Stimulated activated naive CD4-positive, alpha-beta T cell (primary cell): ENCODE data around the gene TRMT11.
"Not testable (repeated sequence)": the region's sequence is repeated elsewhere in the genome, so short reads cannot be mapped to it uniquely, and the experiment has no call there.

Experiments used
- DNase-seq, 6 experiments: peaks; one replicate each; lab custom pipeline; 2025; lab: John Stamatoyannopoulos, UW

TRMT11 gene

GRCh38 chr6:125986301-125987025 lies at the start of gene TRMT11:
TSS of gene TRMT11 (plus strand) at chr6:125986540. CDS start at chr6:125986551, 11 bp downstream.
- peak; percentile 63 to 80 (median 74) for DNase-seq

GRCh38 chr6:125939026-125939425 lies 47.3 kb upstream of the TRMT11 start:
- no peak for DNase-seq

DNA sequence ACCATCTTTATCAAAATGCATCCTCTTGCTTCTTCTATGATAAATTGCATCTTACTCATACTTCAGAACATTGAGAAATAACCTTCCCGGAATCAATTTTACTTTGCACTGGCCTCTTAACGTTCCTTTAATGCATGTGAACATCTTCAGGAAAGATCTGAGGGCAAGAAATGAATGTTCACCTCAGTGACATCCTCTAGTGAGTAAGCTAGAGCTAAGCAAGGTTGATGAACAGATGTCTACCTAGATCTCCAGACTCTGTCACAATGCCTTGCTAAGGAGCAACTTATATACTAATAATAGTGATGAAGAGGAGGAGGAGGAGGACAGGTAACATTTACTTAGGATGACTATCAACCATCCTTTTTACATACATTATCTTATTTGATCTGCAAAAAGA lies 46.5 kb upstream of the TRMT11 start:
- DNase-seq = no peak

DNA sequence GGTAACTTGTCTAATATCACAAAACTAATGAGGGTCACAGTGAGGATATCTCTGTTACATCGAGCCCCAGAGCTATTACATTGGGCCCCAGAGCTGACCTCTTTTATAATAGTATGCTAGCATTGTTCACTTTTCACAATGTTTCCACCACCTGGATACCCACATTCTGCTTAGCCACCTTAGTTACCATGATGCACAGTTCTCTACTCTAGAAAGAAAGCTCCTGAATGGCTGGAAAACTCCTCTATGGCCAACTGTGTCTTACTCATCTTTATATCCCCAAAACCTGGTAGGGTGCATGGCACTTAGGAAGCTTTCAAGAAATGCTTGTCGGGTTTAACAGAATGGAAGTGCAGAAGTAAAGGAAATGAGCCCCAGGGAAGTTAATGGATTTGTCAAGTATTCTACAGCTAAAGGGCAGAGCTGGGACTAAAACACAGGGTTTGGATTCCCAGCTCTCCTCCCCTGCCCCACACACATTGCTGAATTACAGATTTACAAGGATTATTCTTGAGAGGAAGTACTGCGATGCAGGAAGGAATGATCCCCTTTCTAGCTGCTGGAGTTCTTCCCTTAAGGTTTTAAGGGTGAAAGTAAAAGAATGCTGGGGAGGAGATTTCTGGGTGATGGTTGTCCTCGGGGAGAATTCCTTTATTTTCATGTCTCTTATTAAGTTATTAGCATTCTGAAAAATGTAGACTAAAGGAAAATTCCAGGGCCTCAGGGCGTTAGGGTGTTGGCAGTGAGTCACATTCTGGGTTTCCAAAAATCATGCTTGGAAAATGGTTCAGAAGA lies 45.9 kb upstream of the TRMT11 start:
- no peak for DNase-seq

DNA sequence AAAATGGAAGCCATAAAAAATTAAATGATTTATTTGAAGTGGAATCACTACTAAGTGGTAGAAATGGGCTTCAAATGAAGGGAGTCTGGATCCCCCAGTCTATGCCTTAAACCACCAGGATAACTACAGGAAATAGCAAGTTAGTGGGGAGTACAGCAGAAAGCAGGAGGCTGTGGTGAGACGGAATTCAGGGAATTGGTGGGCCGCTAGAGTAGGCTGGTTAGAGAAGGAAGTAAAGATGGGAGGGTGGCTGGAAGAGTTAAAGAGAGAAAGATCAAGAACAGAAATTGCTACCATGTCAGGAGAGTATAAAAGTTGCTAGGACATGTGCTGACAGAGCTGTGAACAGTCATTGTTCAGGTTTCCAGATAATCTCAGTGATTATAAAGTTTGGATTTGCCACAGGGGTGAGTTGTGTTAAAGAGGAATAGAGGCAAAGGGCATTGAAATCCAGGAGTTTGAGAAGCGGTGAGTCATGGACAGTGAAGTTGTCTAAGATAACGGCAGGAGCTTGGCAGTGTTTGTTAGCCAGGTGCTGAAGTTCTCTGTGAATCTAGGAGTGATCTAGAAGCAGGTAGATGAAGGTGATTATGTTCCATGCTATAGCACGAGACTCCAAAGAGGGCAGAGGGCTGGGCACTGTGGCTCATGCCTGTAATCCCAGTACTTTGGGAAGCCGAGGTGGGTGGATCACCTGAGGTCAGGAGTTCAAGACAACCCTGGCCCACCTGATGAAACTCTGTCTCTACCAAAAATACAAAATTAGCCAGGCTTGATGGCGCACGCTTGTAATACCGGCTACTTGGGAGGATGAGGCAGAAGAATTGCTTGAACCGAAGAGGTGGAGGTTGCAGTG lies 43.4 kb upstream of the TRMT11 start:
- DNase-seq = no peak

- no peak for DNase-seq
Measured at GRCh38 chr6:125943528-125944433, 42.6 kb upstream of the TRMT11 start.

GRCh38 chr6:125944434-125944816 lies 41.9 kb upstream of the TRMT11 start:
- DNase-seq = no peak

GRCh38 chr6:125944896-125945295 lies 41.4 kb upstream of the TRMT11 start:
- DNase-seq = no peak

- DNase-seq = no peak
Measured at GRCh38 chr6:125945378-125946141, 40.8 kb upstream of the TRMT11 start.

- DNase-seq = no peak
Measured at GRCh38 chr6:125947615-125948014, 38.7 kb upstream of the TRMT11 start.

DNA sequence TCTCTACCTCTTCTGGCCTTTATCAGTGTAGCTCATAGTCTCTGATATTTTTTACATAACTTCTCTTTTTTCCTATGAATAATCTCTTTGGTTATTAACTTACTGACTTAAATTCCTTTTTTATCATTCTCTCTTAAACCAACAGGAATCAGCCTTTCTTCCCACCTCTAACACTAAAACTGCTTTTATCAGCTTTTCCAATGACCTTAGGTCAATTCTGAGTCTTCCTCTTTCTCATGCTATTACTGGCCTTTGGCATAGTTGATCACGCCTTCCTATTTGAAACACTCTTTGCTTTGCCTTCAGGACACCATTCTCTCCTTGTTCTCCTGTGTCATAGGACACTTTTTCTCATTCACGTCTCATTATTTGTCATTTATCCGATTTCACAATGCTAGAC lies 37.9 kb upstream of the TRMT11 start:
- DNase-seq = no peak

- DNase-seq = no peak
Measured at GRCh38 chr6:125949069-125949468, 37.3 kb upstream of the TRMT11 start.

DNA sequence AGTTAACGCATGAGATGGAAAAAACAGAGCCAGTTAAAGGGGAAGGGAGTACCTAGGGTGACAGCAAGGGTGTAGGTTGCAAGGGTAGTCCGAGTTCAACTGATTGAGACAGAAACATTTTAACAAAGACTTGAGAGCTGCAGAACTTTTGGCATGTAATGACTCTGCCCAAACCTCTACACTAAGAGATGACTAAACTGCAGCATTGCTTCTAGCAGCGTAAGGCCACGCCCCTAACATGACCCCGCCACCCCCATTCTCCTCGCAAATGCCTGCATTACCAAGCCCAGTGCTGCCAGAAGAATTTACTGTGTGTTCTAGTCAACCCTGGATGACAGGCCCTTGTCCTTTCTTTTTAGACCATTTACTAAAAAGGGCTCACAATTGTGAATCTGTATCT lies 36.0 kb upstream of the TRMT11 start:
- DNase-seq = no peak

- DNase-seq = not testable (repeated sequence)
Measured at GRCh38 chr6:125950716-125951115, 35.6 kb upstream of the TRMT11 start.

- no peak for DNase-seq
Measured at GRCh38 chr6:125951323-125951722, 35.0 kb upstream of the TRMT11 start.

DNA sequence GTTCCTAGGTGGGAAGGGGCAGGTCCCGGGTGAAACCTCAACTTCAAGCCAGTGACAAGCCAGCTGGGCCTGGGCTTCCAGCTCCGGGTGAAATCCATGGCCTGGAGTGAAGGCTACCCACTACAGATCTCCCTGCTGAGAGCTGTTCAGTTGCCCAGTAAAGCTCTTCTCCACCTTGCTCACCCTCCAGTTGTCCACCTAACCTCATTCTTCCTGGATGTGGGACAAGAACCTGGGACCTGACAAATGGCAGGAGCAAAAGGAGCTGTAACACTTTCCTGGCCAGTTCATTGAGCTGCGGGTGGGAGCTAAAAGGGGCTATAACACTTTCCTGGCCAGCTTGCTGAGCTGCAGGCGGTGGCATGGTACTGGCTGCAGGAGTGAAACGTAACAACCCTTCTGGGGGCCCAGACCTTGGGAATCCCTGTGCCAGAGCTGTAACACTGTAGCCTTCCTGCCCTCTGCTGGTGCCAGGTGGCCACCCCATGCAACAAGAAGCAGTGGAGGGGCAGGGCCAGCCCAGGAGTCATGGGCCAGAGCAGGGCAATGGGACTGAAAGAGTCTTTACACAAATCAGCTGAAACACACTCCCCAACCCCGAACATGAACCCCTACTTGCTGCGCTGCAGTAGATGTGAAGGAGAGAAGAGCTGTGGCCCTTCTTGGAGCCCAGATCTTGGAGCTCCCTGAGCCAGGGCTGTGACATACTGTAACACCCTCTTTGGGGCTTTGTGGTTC lies 33.4 kb upstream of the TRMT11 start:
- no peak for DNase-seq

DNA sequence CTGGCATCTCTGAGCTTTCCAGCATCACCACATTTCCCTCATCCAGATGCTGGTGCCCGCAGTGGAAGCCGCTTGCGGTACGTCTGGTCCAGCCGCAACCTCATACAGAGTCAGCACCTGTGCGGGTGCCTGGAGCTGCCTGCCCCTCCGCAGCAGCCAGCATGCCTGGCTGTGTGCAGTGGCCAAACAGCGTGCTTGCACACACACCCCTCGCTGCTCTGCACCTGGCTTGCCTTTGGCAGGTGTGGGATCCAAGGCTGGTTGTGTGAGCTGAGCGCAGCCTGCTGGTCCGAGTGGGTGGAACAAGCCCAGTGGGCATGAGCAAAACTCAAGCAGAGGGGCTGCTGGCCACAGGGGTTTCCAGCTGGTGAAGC lies 32.9 kb upstream of the TRMT11 start:
- no peak for DNase-seq

- no peak for DNase-seq
Measured at GRCh38 chr6:125954735-125955339, 31.5 kb upstream of the TRMT11 start.

DNA sequence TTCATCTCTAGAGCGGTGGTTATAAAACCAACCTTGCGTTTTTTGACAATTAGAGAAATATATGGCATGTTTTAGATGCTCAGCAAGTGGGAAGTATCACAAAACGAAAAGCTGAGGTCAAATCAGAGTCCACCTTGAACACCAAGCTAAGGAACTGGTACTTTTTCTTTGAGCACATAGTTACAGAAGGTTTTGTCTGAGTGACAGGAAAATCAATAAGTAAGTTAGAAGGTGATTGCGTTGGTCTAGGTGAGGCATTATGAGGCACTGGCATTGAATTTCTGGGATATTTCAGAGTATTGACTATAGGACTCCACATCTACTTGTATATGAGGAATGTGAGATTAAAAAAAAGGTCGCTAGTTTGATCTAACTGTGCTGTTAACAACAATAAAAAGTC lies 30.4 kb upstream of the TRMT11 start:
- DNase-seq = peak in 1 of 6 experiments; percentile 44
